WTC11 (cell line): ENCODE measurements around the gene WNT3. TPM values are rescaled to one million over a fixed set of nuclear protein-coding genes. Genes with fewer than 3 reads are reported as not detected.
A peak's percentile ranks its signal among the peaks of the same experiment; 100 is the strongest.

ENCODE experiments used
- ATAC-seq: fragments of 200-7000 bp; cut with Tn5 transposase; 2 replicates; pipeline ENCODE4 v1.10.0; 2021; ENCODE audit warnings: mild to moderate bottlenecking, moderate library complexity
- CTCF ChIA-PET: fragments of 300-600 bp; sonication (Branson Sonifier 250); formaldehyde crosslinking; loops from one replicate; lab custom pipeline; 2021; ENCODE audit warnings: antibody characterized with exemption; lab: Charles Lee
- POLR2A ChIA-PET: fragments of 350-600 bp; sonication (Branson Sonifier 250); formaldehyde crosslinking; loops from one replicate; lab custom pipeline; 2021; ENCODE audit warnings: antibody characterized with exemption; lab: Charles Lee
- DNase-seq: peaks from one replicate; pipeline ENCODE4 v3.0.0; 2021; ENCODE audit warnings: low spot score
- H3K27ac Mint-ChIP-seq: 2 replicates; pipeline ENCODE4 v1.8.0; 2021; ENCODE audit warnings: mixed read lengths
- H3K27me3 Mint-ChIP-seq: 2 replicates; pipeline ENCODE4 v1.8.0; 2021; ENCODE audit warnings: low read depth, mild to moderate bottlenecking, moderate library complexity, mixed read lengths
- H3K36me3 Mint-ChIP-seq: 2 replicates; pipeline ENCODE4 v1.8.0; 2021; ENCODE audit warnings: mixed read lengths
- H3K4me1 Mint-ChIP-seq: 2 replicates; pipeline ENCODE4 v1.8.0; 2022; ENCODE audit warnings: mixed read lengths
- H3K4me3 Mint-ChIP-seq: 2 replicates; pipeline ENCODE4 v1.8.0; 2021; ENCODE audit warnings: mild to moderate bottlenecking, moderate library complexity, mixed read lengths
- H3K9me3 Mint-ChIP-seq: 2 replicates; pipeline ENCODE4 v1.8.0; 2021; ENCODE audit warnings: mixed read lengths
- ATF2 ChIP-seq: sonication (generic); formaldehyde crosslinking; IDR thresholded peaks from 2 replicates; pipeline ENCODE4 v1.8.1; 2022; ENCODE audit warnings: low read depth, missing genetic modification reagents, borderline replicate concordance
- ATF3 ChIP-seq: sonication (generic); formaldehyde crosslinking; conservative IDR thresholded peaks from 2 replicates; pipeline ENCODE4 v1.8.1; 2022; ENCODE audit warnings: mild to moderate bottlenecking, missing genetic modification reagents
- FOXP1 ChIP-seq: sonication (generic); formaldehyde crosslinking; IDR thresholded peaks from 2 replicates; pipeline ENCODE4 v1.8.0; 2022; ENCODE audit warnings: missing genetic modification reagents, mild to moderate bottlenecking, moderate library complexity, borderline replicate concordance
- NFYB ChIP-seq: sonication (generic); formaldehyde crosslinking; conservative IDR thresholded peaks from 2 replicates; pipeline ENCODE4 v1.8.0; 2022; ENCODE audit warnings: low read depth, missing genetic modification reagents
- PRDM15 ChIP-seq: sonication (generic); formaldehyde crosslinking; IDR thresholded peaks from 2 replicates; pipeline ENCODE4 v1.8.0; 2022; ENCODE audit warnings: missing genetic modification reagents
- RORB ChIP-seq: fragments of 250-450 bp; sonication (Bioruptor Pico); IDR thresholded peaks from 2 replicates; pipeline ENCODE4 v1.9.0; 2021; ENCODE audit warnings: mild to moderate bottlenecking
- TEAD4 ChIP-seq: sonication (generic); formaldehyde crosslinking; IDR thresholded peaks from 2 replicates; pipeline ENCODE4 v1.8.0; 2022; ENCODE audit warnings: mild to moderate bottlenecking, missing genetic modification reagents
- USF2 ChIP-seq: sonication (generic); formaldehyde crosslinking; IDR thresholded peaks from 2 replicates; pipeline ENCODE4 v1.8.1; 2023; ENCODE audit warnings: mild to moderate bottlenecking, missing genetic modification reagents, moderate library complexity
- ZBTB43 ChIP-seq: sonication (generic); formaldehyde crosslinking; IDR thresholded peaks from 2 replicates; pipeline ENCODE4 v1.8.1; 2023; ENCODE audit warnings: mild to moderate bottlenecking, missing genetic modification reagents
- total RNA-seq: library from RNA; stranded (reverse); gene quantifications from 3 replicates; pipeline ENCODE4 v1.2.3, GENCODE V29; 2021
- TF ChIP-seq, protein P1 (sequence below): sonication (generic); formaldehyde crosslinking; IDR thresholded peaks from 2 replicates; pipeline ENCODE4 v1.8.1; 2023; ENCODE audit warnings: mild to moderate bottlenecking, missing genetic modification reagents, borderline replicate concordance
- TF ChIP-seq, protein P2 (sequence below): sonication (generic); formaldehyde crosslinking; IDR thresholded peaks from 2 replicates; pipeline ENCODE4 v1.8.0; 2023; ENCODE audit warnings: missing genetic modification reagents

WNT3 gene
- total RNA-seq, 1 experiment from 2014 or later = 14.1 TPM

DNA sequence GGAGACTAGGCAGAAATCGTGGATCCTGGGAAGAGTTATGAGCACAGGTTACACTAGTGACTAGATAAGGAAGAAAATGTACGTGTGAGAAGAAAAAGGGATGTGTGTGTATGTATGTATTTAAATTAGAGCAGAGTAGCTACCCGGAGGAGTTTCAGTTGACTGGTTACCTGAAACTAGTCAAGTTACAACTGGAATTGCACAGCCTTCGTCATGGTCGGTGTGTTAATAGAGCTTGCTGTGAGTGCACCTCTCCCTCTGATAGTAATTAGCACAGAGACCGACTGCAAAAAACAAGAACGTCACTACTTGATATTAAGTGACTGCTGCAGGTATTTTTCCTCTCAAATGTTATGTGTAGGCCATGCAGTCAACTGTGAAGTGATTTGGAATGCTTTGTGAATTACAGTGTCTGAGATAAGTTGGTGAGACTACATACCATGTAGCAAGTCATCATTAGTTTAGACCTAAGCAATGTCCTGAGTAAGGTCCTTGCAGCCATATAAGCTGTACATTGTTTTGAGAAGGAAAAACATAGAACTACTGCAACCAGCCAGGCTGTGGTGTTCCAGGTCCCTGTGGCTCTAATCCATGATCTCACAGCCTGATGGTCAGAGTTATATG, 95.7 kb downstream of the WNT3 start:
- H3K4me3 Mint-ChIP-seq = no peak overlapping the region
- no peak for ATAC-seq
- H3K27me3 Mint-ChIP-seq = no peaks in the 10 kb centered on the region
- H3K4me1 Mint-ChIP-seq = peaks cover 7% of the 10 kb centered on the region
- H3K9me3 Mint-ChIP-seq = no peaks in the 10 kb centered on the region
- no peaks in the 10 kb centered on the region for H3K36me3 Mint-ChIP-seq
- POLR2A ChIA-PET = no interaction called here
- TF ChIP-seq FOXP1 (CRISPR knock-in tag) = no peak
- TF ChIP-seq TEAD4 (CRISPR knock-in tag) = no peak
- TF ChIP-seq ATF2 = no peak
- TF ChIP-seq, protein P1, sequence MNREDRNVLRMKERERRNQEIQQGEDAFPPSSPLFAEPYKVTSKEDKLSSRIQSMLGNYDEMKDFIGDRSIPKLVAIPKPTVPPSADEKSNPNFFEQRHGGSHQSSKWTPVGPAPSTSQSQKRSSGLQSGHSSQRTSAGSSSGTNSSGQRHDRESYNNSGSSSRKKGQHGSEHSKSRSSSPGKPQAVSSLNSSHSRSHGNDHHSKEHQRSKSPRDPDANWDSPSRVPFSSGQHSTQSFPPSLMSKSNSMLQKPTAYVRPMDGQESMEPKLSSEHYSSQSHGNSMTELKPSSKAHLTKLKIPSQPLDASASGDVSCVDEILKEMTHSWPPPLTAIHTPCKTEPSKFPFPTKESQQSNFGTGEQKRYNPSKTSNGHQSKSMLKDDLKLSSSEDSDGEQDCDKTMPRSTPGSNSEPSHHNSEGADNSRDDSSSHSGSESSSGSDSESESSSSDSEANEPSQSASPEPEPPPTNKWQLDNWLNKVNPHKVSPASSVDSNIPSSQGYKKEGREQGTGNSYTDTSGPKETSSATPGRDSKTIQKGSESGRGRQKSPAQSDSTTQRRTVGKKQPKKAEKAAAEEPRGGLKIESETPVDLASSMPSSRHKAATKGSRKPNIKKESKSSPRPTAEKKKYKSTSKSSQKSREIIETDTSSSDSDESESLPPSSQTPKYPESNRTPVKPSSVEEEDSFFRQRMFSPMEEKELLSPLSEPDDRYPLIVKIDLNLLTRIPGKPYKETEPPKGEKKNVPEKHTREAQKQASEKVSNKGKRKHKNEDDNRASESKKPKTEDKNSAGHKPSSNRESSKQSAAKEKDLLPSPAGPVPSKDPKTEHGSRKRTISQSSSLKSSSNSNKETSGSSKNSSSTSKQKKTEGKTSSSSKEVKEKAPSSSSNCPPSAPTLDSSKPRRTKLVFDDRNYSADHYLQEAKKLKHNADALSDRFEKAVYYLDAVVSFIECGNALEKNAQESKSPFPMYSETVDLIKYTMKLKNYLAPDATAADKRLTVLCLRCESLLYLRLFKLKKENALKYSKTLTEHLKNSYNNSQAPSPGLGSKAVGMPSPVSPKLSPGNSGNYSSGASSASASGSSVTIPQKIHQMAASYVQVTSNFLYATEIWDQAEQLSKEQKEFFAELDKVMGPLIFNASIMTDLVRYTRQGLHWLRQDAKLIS (CRISPR knock-in tag) = no peak
- TF ChIP-seq PRDM15 (CRISPR knock-in tag) = no peak
- TF ChIP-seq, all 79 proteins: peak for 0
- H3K27ac Mint-ChIP-seq = peak overlapping the region; percentile 21
- CTCF ChIA-PET = no interaction called here
- DNase-seq = no peak

GRCh38 chr17:46720408-46720807, 98.1 kb downstream of the WNT3 start:
- H3K27ac Mint-ChIP-seq = peak overlapping the region; percentile 26; the same call in 1 of the 2 replicates
- no peaks in the 10 kb centered on the region for H3K27me3 Mint-ChIP-seq
- H3K36me3 Mint-ChIP-seq = no peaks in the 10 kb centered on the region
- no peak for DNase-seq
- POLR2A ChIA-PET = no interaction called here
- TF ChIP-seq, protein P2, sequence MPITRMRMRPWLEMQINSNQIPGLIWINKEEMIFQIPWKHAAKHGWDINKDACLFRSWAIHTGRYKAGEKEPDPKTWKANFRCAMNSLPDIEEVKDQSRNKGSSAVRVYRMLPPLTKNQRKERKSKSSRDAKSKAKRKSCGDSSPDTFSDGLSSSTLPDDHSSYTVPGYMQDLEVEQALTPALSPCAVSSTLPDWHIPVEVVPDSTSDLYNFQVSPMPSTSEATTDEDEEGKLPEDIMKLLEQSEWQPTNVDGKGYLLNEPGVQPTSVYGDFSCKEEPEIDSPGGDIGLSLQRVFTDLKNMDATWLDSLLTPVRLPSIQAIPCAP (CRISPR knock-in tag) = no peak
- TF ChIP-seq ATF3 (CRISPR knock-in tag) (no peak), RORB (no peak), USF2 (CRISPR knock-in tag) (no peak), ZBTB43 (CRISPR knock-in tag) (no peak), NFYB (CRISPR knock-in tag) (no peak)
- H3K4me3 Mint-ChIP-seq = no peak overlapping the region
- ATAC-seq = no peak
- H3K4me1 Mint-ChIP-seq = no peaks in the 10 kb centered on the region
- H3K9me3 Mint-ChIP-seq = no peaks in the 10 kb centered on the region
- CTCF ChIA-PET = no interaction called here
